ENCODE data around the gene TMEM234.

Gene TMEM234

GRCh38 chr1:32199043-32199716 is 23.0 kb downstream of the TMEM234 start:
- Histone ChIP-seq H3K27me3 (ENCODE audit: control insufficient read depth in 1 of 2, insufficient read depth in 1 of 2, low read length in 2 of 2) (no peaks in the 10 kb centered on the region), H3K4me1 (ENCODE audit: control insufficient read depth, insufficient read depth, low read depth, low read length) (peaks cover 30% of the 10 kb centered on the region), H2BK5ac (ENCODE audit: low read depth, low read length, poor library complexity, severe bottlenecking) (no peak overlapping the region), H3K27ac (ENCODE audit: low read length, poor library complexity, severe bottlenecking) (no peak overlapping the region), H3K14ac (ENCODE audit: low read length in 2 of 2) (peak overlapping the region in 1 of 2 experiments; percentile 11), H3K36me3 (ENCODE audit: control insufficient read depth in 1 of 2, insufficient read depth in 2 of 2, low read depth in 1 of 2, low read length in 2 of 2) (peaks cover 44 to 45% of the 10 kb centered on the region in 2 experiments), H3K23ac (ENCODE audit: low read length in 2 of 2) (no peak overlapping the region), H3K9ac (ENCODE audit: low read length) (peak overlapping the region; percentile 88), H2AFZ (ENCODE audit: low read depth, low read length) (no peak overlapping the region), H2BK15ac (ENCODE audit: low read depth, poor library complexity, severe bottlenecking) (no peak overlapping the region), H3K4me2 (ENCODE audit: low read length, poor library complexity, severe bottlenecking) (no peak overlapping the region), H4K91ac (ENCODE audit: low read length) (peak overlapping the region; percentile 19), H3K18ac (ENCODE audit: low read depth in 1 of 2, low read length in 2 of 2) (peak overlapping the region; percentile 46 to 71), H3K4me3 (ENCODE audit: insufficient read depth in 1 of 2, low read depth in 1 of 2, low read length in 2 of 2) (peak overlapping the region in 1 of 2 experiments; percentile 84), H2BK12ac (ENCODE audit: low read length in 2 of 2) (no peak overlapping the region), H4K8ac (ENCODE audit: low read length) (peak overlapping the region; percentile 35), H3K79me1 (replicated peaks; ENCODE audit: low read length, poor library complexity, severe bottlenecking) (peaks cover 6% of the 10 kb centered on the region), H2BK120ac (ENCODE audit: low read depth, low read length) (no peak overlapping the region), H3K4ac (ENCODE audit: low read depth in 1 of 2, low read length in 2 of 2) (peak overlapping the region in 1 of 2 experiments; percentile 46), H2AK5ac (ENCODE audit: low read length, severe bottlenecking) (peak overlapping the region; percentile 33), H3K9me3 (ENCODE audit: control insufficient read depth, low read length) (no peaks in the 10 kb centered on the region)
- WGBS, result 86% methylated on average over 4 of the region's 4 CpGs
- DNase-seq, result no peak

DNA sequence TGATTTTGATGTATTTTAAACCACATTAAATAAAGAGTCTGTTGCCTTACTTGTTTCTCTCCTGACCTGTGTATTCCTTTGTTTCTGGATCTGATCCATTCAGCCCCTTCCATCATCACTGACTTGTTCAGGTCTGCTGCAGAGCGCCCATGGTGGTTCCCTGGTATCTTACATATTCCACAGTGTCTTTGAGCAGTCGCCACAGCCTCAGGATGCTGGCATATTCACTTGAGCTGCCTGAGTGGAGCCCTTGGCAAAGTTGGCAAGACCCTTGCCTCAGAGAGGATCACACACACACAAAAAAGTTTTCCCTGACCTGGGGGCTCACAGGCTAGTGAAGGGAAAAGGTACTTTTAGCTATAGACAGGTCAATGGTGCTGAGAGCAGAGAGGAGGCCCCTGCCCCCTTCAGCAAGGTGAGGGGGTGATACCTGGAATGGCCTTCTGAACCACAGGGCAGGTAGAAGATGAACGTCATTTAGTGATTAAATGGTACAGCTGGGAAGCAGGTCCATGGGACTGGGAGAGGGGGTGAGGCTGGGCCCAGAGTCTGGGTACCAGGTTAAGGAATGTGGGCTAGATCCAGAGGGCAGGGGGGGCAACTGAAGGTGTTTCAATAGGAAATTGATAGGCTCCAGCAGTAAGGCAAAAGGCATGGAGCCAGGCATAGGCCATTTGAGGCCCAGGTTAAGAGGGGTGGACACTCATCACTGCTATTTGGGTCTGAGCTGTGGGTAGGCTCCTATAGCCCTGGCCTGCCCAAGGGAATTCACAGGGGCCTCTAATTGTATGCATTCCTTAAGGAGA is 23.7 kb downstream of the TMEM234 start:
- 97% methylated on average over 3 of the region's 3 CpGs for WGBS
- Histone ChIP-seq H3K4me1 (ENCODE audit: control insufficient read depth, insufficient read depth, low read depth, low read length) (peaks cover 30% of the 10 kb centered on the region), H2BK15ac (ENCODE audit: low read depth, poor library complexity, severe bottlenecking) (no peak overlapping the region), H3K4me2 (ENCODE audit: low read length, poor library complexity, severe bottlenecking) (no peak overlapping the region), H2BK120ac (ENCODE audit: low read depth, low read length) (no peak overlapping the region), H2BK5ac (ENCODE audit: low read depth, low read length, poor library complexity, severe bottlenecking) (no peak overlapping the region), H4K91ac (ENCODE audit: low read length) (no peak overlapping the region), H3K14ac (ENCODE audit: low read length in 2 of 2) (no peak overlapping the region), H3K27me3 (ENCODE audit: control insufficient read depth in 1 of 2, insufficient read depth in 1 of 2, low read length in 2 of 2) (no peaks in the 10 kb centered on the region), H2AK5ac (ENCODE audit: low read length, severe bottlenecking) (no peak overlapping the region), H3K36me3 (ENCODE audit: control insufficient read depth in 1 of 2, insufficient read depth in 2 of 2, low read depth in 1 of 2, low read length in 2 of 2) (peaks cover 47 to 52% of the 10 kb centered on the region in 2 experiments), H3K4ac (ENCODE audit: low read depth in 1 of 2, low read length in 2 of 2) (no peak overlapping the region), H3K27ac (ENCODE audit: low read length, poor library complexity, severe bottlenecking) (no peak overlapping the region), H3K23ac (ENCODE audit: low read length in 2 of 2) (no peak overlapping the region), H4K8ac (ENCODE audit: low read length) (no peak overlapping the region), H3K9me3 (ENCODE audit: control insufficient read depth, low read length) (no peaks in the 10 kb centered on the region), H3K18ac (ENCODE audit: low read depth in 1 of 2, low read length in 2 of 2) (no peak overlapping the region), H2BK12ac (ENCODE audit: low read length in 2 of 2) (no peak overlapping the region), H3K9ac (ENCODE audit: low read length) (no peak overlapping the region), H2AFZ (ENCODE audit: low read depth, low read length) (no peak overlapping the region), H3K4me3 (ENCODE audit: insufficient read depth in 1 of 2, low read depth in 1 of 2, low read length in 2 of 2) (no peak overlapping the region), H3K79me1 (replicated peaks; ENCODE audit: low read length, poor library complexity, severe bottlenecking) (peaks cover 6% of the 10 kb centered on the region)
- no peak for DNase-seq

- no peak overlapping the region for H2AK5ac ChIP-seq (ENCODE audit: low read length, severe bottlenecking)
- H3K79me1 ChIP-seq (replicated peaks; ENCODE audit: low read length, poor library complexity, severe bottlenecking), result peaks cover 10% of the 10 kb centered on the region
- no peak overlapping the region for H3K18ac ChIP-seq (ENCODE audit: low read depth in 1 of 2, low read length in 2 of 2)
- no peak overlapping the region for H3K4me2 ChIP-seq (ENCODE audit: low read length, poor library complexity, severe bottlenecking)
- H3K9ac ChIP-seq (ENCODE audit: low read length), result no peak overlapping the region
- no peak overlapping the region for H3K23ac ChIP-seq (ENCODE audit: low read length in 2 of 2)
- no peak overlapping the region for H2BK12ac ChIP-seq (ENCODE audit: low read length in 2 of 2)
- H2AFZ ChIP-seq (ENCODE audit: low read depth, low read length), result no peak overlapping the region
- no peak overlapping the region for H4K8ac ChIP-seq (ENCODE audit: low read length)
- H2BK5ac ChIP-seq (ENCODE audit: low read depth, low read length, poor library complexity, severe bottlenecking), result no peak overlapping the region
- H3K9me3 ChIP-seq (ENCODE audit: control insufficient read depth, low read length), result no peaks in the 10 kb centered on the region
- no peak overlapping the region for H4K91ac ChIP-seq (ENCODE audit: low read length)
- H3K14ac ChIP-seq (ENCODE audit: low read length in 2 of 2), result no peak overlapping the region
- no peak overlapping the region for H3K4ac ChIP-seq (ENCODE audit: low read depth in 1 of 2, low read length in 2 of 2)
- no peak overlapping the region for H3K4me3 ChIP-seq (ENCODE audit: insufficient read depth in 1 of 2, low read depth in 1 of 2, low read length in 2 of 2)
- no peak overlapping the region for H3K27ac ChIP-seq (ENCODE audit: low read length, poor library complexity, severe bottlenecking)
- H3K36me3 ChIP-seq (ENCODE audit: control insufficient read depth in 1 of 2, insufficient read depth in 2 of 2, low read depth in 1 of 2, low read length in 2 of 2), result peaks cover 52 to 58% of the 10 kb centered on the region in 2 experiments
- peaks cover 30% of the 10 kb centered on the region for H3K4me1 ChIP-seq (ENCODE audit: control insufficient read depth, insufficient read depth, low read depth, low read length)
- H2BK15ac ChIP-seq (ENCODE audit: low read depth, poor library complexity, severe bottlenecking), result no peak overlapping the region
- 79% methylated on average over 5 of the region's 6 CpGs for WGBS
- no peak for DNase-seq
- no peaks in the 10 kb centered on the region for H3K27me3 ChIP-seq (ENCODE audit: control insufficient read depth in 1 of 2, insufficient read depth in 1 of 2, low read length in 2 of 2)
- H2BK120ac ChIP-seq (ENCODE audit: low read depth, low read length), result no peak overlapping the region
Measured at GRCh38 chr1:32197837-32198236, 24.3 kb downstream of the TMEM234 start.

- no peak overlapping the region for H2BK5ac ChIP-seq (ENCODE audit: low read depth, low read length, poor library complexity, severe bottlenecking)
Measured at GRCh38 chr1:32197074-32197473, 25.1 kb downstream of the TMEM234 start.

More at GRCh38 chr1:32197074-32197473, 25.1 kb downstream of the TMEM234 start:
- H2AFZ ChIP-seq (ENCODE audit: low read depth, low read length), result no peak overlapping the region
- no peak overlapping the region for H3K14ac ChIP-seq (ENCODE audit: low read length in 2 of 2)
- no peak for DNase-seq
- H2BK15ac ChIP-seq (ENCODE audit: low read depth, poor library complexity, severe bottlenecking), result no peak overlapping the region
- H3K27ac ChIP-seq (ENCODE audit: low read length, poor library complexity, severe bottlenecking), result no peak overlapping the region
- H3K4ac ChIP-seq (ENCODE audit: low read depth in 1 of 2, low read length in 2 of 2), result no peak overlapping the region
- no peak overlapping the region for H3K4me2 ChIP-seq (ENCODE audit: low read length, poor library complexity, severe bottlenecking)
- H3K27me3 ChIP-seq (ENCODE audit: control insufficient read depth in 1 of 2, insufficient read depth in 1 of 2, low read length in 2 of 2), result no peaks in the 10 kb centered on the region
- 100% methylated on average over 1 of the region's 1 CpG for WGBS
- H3K9ac ChIP-seq (ENCODE audit: low read length), result no peak overlapping the region
- no peak overlapping the region for H2AK5ac ChIP-seq (ENCODE audit: low read length, severe bottlenecking)
- H3K4me1 ChIP-seq (ENCODE audit: control insufficient read depth, insufficient read depth, low read depth, low read length), result peaks cover 30% of the 10 kb centered on the region
- H4K91ac ChIP-seq (ENCODE audit: low read length), result no peak overlapping the region
- H3K9me3 ChIP-seq (ENCODE audit: control insufficient read depth, low read length), result no peaks in the 10 kb centered on the region
- peaks cover 59 to 66% of the 10 kb centered on the region in 2 experiments for H3K36me3 ChIP-seq (ENCODE audit: control insufficient read depth in 1 of 2, insufficient read depth in 2 of 2, low read depth in 1 of 2, low read length in 2 of 2)
- H2BK120ac ChIP-seq (ENCODE audit: low read depth, low read length), result no peak overlapping the region
- H4K8ac ChIP-seq (ENCODE audit: low read length), result no peak overlapping the region
- H2BK12ac ChIP-seq (ENCODE audit: low read length in 2 of 2), result no peak overlapping the region
- H3K18ac ChIP-seq (ENCODE audit: low read depth in 1 of 2, low read length in 2 of 2), result no peak overlapping the region
- H3K79me1 ChIP-seq (replicated peaks; ENCODE audit: low read length, poor library complexity, severe bottlenecking), result peaks cover 14% of the 10 kb centered on the region
- H3K4me3 ChIP-seq (ENCODE audit: insufficient read depth in 1 of 2, low read depth in 1 of 2, low read length in 2 of 2), result no peak overlapping the region
- no peak overlapping the region for H3K23ac ChIP-seq (ENCODE audit: low read length in 2 of 2)

Data from mesenchymal stem cell (in vitro differentiated cells and primary cell).